ENCODE measurements around the gene GALM. TPM values are rescaled to one million over a fixed set of nuclear protein-coding genes. Genes with fewer than 3 reads are reported as not detected.
A peak's percentile ranks its signal among the peaks of the same experiment; 100 is the strongest.

The GALM gene
- total and polyA plus RNA-seq, 2 of the 13 experiments (the other 11 are each of a cell fraction or from before 2014, with no cell fraction given), result 65.5 to 90.0 TPM

- peak; percentile 58; the same call in 1 of the 2 replicates for TF ChIP-seq ZGPAT (CRISPR knock-in tag; IDR thresholded peaks at IDR 0.05)
- TF ChIP-seq ZNF432 (CRISPR knock-in tag; IDR thresholded peaks at IDR 0.05; ENCODE audit: borderline replicate concordance), result no peak
- no peak for TF ChIP-seq ZNF850 (CRISPR knock-in tag; conservative IDR thresholded peaks at IDR 0.05)
- no peak for TF ChIP-seq ZFP36 (IDR thresholded peaks at IDR 0.05; ENCODE audit: borderline replicate concordance, low read depth, low read length, partially characterized antibody)
- TF ChIP-seq ATRX (CRISPR knock-in tag; IDR thresholded peaks at IDR 0.05; ENCODE audit: borderline replicate concordance), result no peak
- no peak; the same call in 1 of the 2 replicates for TF ChIP-seq ZMYM2 (CRISPR knock-in tag; IDR thresholded peaks at IDR 0.05)
- TF ChIP-seq MEIS1 (CRISPR knock-in tag; IDR thresholded peaks at IDR 0.05; ENCODE audit: borderline replicate concordance), result peak; percentile 27; the same call in 1 of the 2 replicates
- TF ChIP-seq CHD4 (IDR thresholded peaks at IDR 0.05; ENCODE audit: borderline replicate concordance, low read length), result no peak
- no peak for TF ChIP-seq ZNF44 (CRISPR knock-in tag; IDR thresholded peaks at IDR 0.05)
- TF ChIP-seq ZNF614 (CRISPR knock-in tag; IDR thresholded peaks at IDR 0.05; ENCODE audit: borderline replicate concordance), result peak; percentile 89; the same call in 1 of the 2 replicates
- no peak for TF ChIP-seq LBX2 (CRISPR knock-in tag; IDR thresholded peaks at IDR 0.05; ENCODE audit: borderline replicate concordance)
- no peak for TF ChIP-seq TAF15 (IDR thresholded peaks at IDR 0.05; ENCODE audit: low read depth, low read length, poor library complexity, severe bottlenecking)
- no peak for TF ChIP-seq ZNF18 (CRISPR knock-in tag; IDR thresholded peaks at IDR 0.05; ENCODE audit: insufficient replicate concordance)
- TF ChIP-seq FOXC1 (CRISPR knock-in tag; IDR thresholded peaks at IDR 0.05; ENCODE audit: borderline replicate concordance), result 0 out of 2 replicates have a peak, but pooled peaks have one; percentile 24
- no peak for TF ChIP-seq POLR2A (IDR thresholded peaks at IDR 0.05; ENCODE audit: insufficient read depth in 1 of 2, low read depth in 2 of 2, low read length in 2 of 2)
- peak; percentile 77 for TF ChIP-seq FOXA3 (CRISPR knock-in tag; IDR thresholded peaks at IDR 0.05)
- TF ChIP-seq HOXA7 (CRISPR knock-in tag; IDR thresholded peaks at IDR 0.05), result no peak
- peak; percentile 16; the same call in 1 of the 2 replicates for TF ChIP-seq ETV5 (CRISPR knock-in tag; IDR thresholded peaks at IDR 0.05; ENCODE audit: borderline replicate concordance)
- no peak for TF ChIP-seq SRSF4 (IDR thresholded peaks at IDR 0.05; ENCODE audit: low read depth, low read length, poor library complexity, severe bottlenecking)
- TF ChIP-seq NFKB2 (CRISPR knock-in tag; IDR thresholded peaks at IDR 0.05; ENCODE audit: borderline replicate concordance), result no peak
- TF ChIP-seq HNRNPUL1 (IDR thresholded peaks at IDR 0.05; ENCODE audit: low read depth, low read length), result no peak
- no peak for TF ChIP-seq STAT5B (CRISPR knock-in tag; IDR thresholded peaks at IDR 0.05)
- 0 out of 2 replicates have a peak, but pooled peaks have one; percentile 14 for TF ChIP-seq CEBPG (CRISPR knock-in tag; IDR thresholded peaks at IDR 0.05)
- no peak; the same call in 1 of the 2 replicates for TF ChIP-seq NCOR1 (IDR thresholded peaks at IDR 0.05; ENCODE audit: borderline replicate concordance, low read length)
- no peak for TF ChIP-seq NR1H2 (CRISPR knock-in tag; IDR thresholded peaks at IDR 0.05; ENCODE audit: borderline replicate concordance, low read depth)
- TF ChIP-seq RXRA (CRISPR knock-in tag; IDR thresholded peaks at IDR 0.05), result peak; percentile 67; the same call in 1 of the 2 replicates
- no peak for TF ChIP-seq MIER2 (CRISPR knock-in tag; IDR thresholded peaks at IDR 0.05)
- no peak for TF ChIP-seq ZNF30 (CRISPR knock-in tag; IDR thresholded peaks at IDR 0.05)
- TF ChIP-seq ZNF766 (CRISPR knock-in tag; IDR thresholded peaks at IDR 0.05; ENCODE audit: borderline replicate concordance), result no peak
These were observed 65.8 kb downstream of the GALM start (continued) for GRCh38 chr2:38731684-38732221.

All from HepG2 (cell line).